ENCODE results near the gene TNFSF12.

Gene TNFSF12

GRCh38 chr17:7509937-7510336 lies 38.9 kb upstream of the TNFSF12 start:
- H2AFZ ChIP-seq (ENCODE audit: low read depth) = no peak overlapping the region
- no peaks in the 10 kb centered on the region for H3K36me3 ChIP-seq (ENCODE audit: insufficient read depth)
- TF ChIP-seq CTCF (conservative IDR thresholded peaks at IDR 0.05; ENCODE audit: low read depth, low read length) = no peak
- H3K4me3 ChIP-seq (IDR thresholded peaks at IDR 0.05; ENCODE audit: insufficient read depth, low read depth, low read length) = no peak overlapping the region
- H3K9ac ChIP-seq = no peak overlapping the region
- H3K27ac ChIP-seq = no peak overlapping the region
- H3K4me2 ChIP-seq = no peak overlapping the region
- H4K20me1 ChIP-seq (ENCODE audit: insufficient read depth) = no peaks in the 10 kb centered on the region
- no peaks in the 10 kb centered on the region for H3K79me2 ChIP-seq (ENCODE audit: insufficient read depth, low read depth)
- H3K27me3 ChIP-seq (ENCODE audit: insufficient read depth, low read depth) = no peaks in the 10 kb centered on the region
- H3K4me1 ChIP-seq (ENCODE audit: low read depth, poor library complexity, severe bottlenecking) = no peaks in the 10 kb centered on the region

- H2AFZ ChIP-seq (ENCODE audit: low read depth) = no peak overlapping the region
- no peaks in the 10 kb centered on the region for H3K79me2 ChIP-seq (ENCODE audit: insufficient read depth, low read depth)
- H3K9ac ChIP-seq = no peak overlapping the region
- H3K4me1 ChIP-seq (ENCODE audit: low read depth, poor library complexity, severe bottlenecking) = no peaks in the 10 kb centered on the region
- no peak overlapping the region for H3K27ac ChIP-seq
- no peaks in the 10 kb centered on the region for H4K20me1 ChIP-seq (ENCODE audit: insufficient read depth)
- no peak overlapping the region for H3K4me3 ChIP-seq (IDR thresholded peaks at IDR 0.05; ENCODE audit: insufficient read depth, low read depth, low read length)
- no peak for TF ChIP-seq CTCF (conservative IDR thresholded peaks at IDR 0.05; ENCODE audit: low read depth, low read length)
- no peak overlapping the region for H3K4me2 ChIP-seq
- no peaks in the 10 kb centered on the region for H3K36me3 ChIP-seq (ENCODE audit: insufficient read depth)
- no peaks in the 10 kb centered on the region for H3K27me3 ChIP-seq (ENCODE audit: insufficient read depth, low read depth)
These were observed 37.8 kb upstream of the TNFSF12 start for GRCh38 chr17:7511108-7511507.

- H3K27me3 ChIP-seq (ENCODE audit: insufficient read depth, low read depth) = no peaks in the 10 kb centered on the region
- no peak overlapping the region for H3K9ac ChIP-seq
- H3K36me3 ChIP-seq (ENCODE audit: insufficient read depth) = no peaks in the 10 kb centered on the region
- H4K20me1 ChIP-seq (ENCODE audit: insufficient read depth) = no peaks in the 10 kb centered on the region
- H2AFZ ChIP-seq (ENCODE audit: low read depth) = no peak overlapping the region
- TF ChIP-seq CTCF (conservative IDR thresholded peaks at IDR 0.05; ENCODE audit: low read depth, low read length) = no peak
- H3K4me3 ChIP-seq (IDR thresholded peaks at IDR 0.05; ENCODE audit: insufficient read depth, low read depth, low read length) = no peak overlapping the region
- H3K4me1 ChIP-seq (ENCODE audit: low read depth, poor library complexity, severe bottlenecking) = no peaks in the 10 kb centered on the region
- H3K27ac ChIP-seq = no peak overlapping the region
- no peak overlapping the region for H3K4me2 ChIP-seq
- no peaks in the 10 kb centered on the region for H3K79me2 ChIP-seq (ENCODE audit: insufficient read depth, low read depth)
These were observed 36.8 kb upstream of the TNFSF12 start for GRCh38 chr17:7512105-7512504.

GRCh38 chr17:7512824-7513540 lies 35.9 kb upstream of the TNFSF12 start:
- Histone ChIP-seq H3K4me1 (ENCODE audit: low read depth, poor library complexity, severe bottlenecking) (no peaks in the 10 kb centered on the region), H2AFZ (ENCODE audit: low read depth) (no peak overlapping the region), H3K9ac (no peak overlapping the region), H4K20me1 (ENCODE audit: insufficient read depth) (no peaks in the 10 kb centered on the region), H3K36me3 (ENCODE audit: insufficient read depth) (no peaks in the 10 kb centered on the region), H3K79me2 (ENCODE audit: insufficient read depth, low read depth) (no peaks in the 10 kb centered on the region), H3K4me3 (IDR thresholded peaks at IDR 0.05; ENCODE audit: insufficient read depth, low read depth, low read length) (no peak overlapping the region), H3K27me3 (ENCODE audit: insufficient read depth, low read depth) (no peaks in the 10 kb centered on the region), H3K27ac (no peak overlapping the region), H3K4me2 (no peak overlapping the region)
- TF ChIP-seq CTCF (conservative IDR thresholded peaks at IDR 0.05; ENCODE audit: low read depth, low read length) = no peak
